ENCODE results near the gene TP53. TPM values are rescaled to one million over a fixed set of nuclear protein-coding genes. Genes with fewer than 3 reads are reported as not detected.
A peak's percentile ranks its signal among the peaks of the same experiment; 100 is the strongest.

The TP53 gene
- total and polyA plus RNA-seq, 9 of the 15 experiments (the other 6 are each of a cell fraction or from before 2014, with no cell fraction given) = 2.8 to 14.0 (median 7.1) TPM

- TF ChIP-seq YY1 (IDR thresholded peaks at IDR 0.05; ENCODE audit: borderline replicate concordance in 1 of 3, control insufficient read depth in 1 of 3, extremely low read depth in 1 of 3, insufficient read depth in 3 of 3, insufficient read length in 1 of 3, insufficient replicate concordance in 2 of 3, low read depth in 1 of 3, low read length in 2 of 3) (peak in 2 of 3 experiments; percentile 44 to 72), POLR2G (IDR thresholded peaks at IDR 0.05; ENCODE audit: low read depth, low read length) (peak; percentile 73), NFATC3 (IDR thresholded peaks at IDR 0.05) (0 out of 2 replicates have a peak, but pooled peaks have one; percentile 51), POLR2A (conservative IDR thresholded peaks at IDR 0.05) (peak; percentile 76), TCF7L2 (IDR thresholded peaks at IDR 0.05; ENCODE audit: low read depth, low read length) (0 out of 2 replicates have a peak, but pooled peaks have one; percentile 25), CHD2 (IDR thresholded peaks at IDR 0.05; ENCODE audit: low read depth, low read length) (peak; percentile 86), ZBTB11 (CRISPR knock-in tag; IDR thresholded peaks at IDR 0.05) (peak in 1 of 3 experiments; percentile 90; a peak in 2 of 6 replicates), GABPB1 (CRISPR knock-in tag; IDR thresholded peaks at IDR 0.05) (peak; percentile 60; the same call in 1 of the 2 replicates), RFX1 (IDR thresholded peaks at IDR 0.05) (peak; percentile 70), PHF21A (IDR thresholded peaks at IDR 0.05; ENCODE audit: borderline replicate concordance, low read depth) (no peak), KHSRP (IDR thresholded peaks at IDR 0.05) (0 out of 2 replicates have a peak, but pooled peaks have one; percentile 39), CHCHD3 (CRISPR knock-in tag; IDR thresholded peaks at IDR 0.05) (no peak), E2F8 (IDR thresholded peaks at IDR 0.05; ENCODE audit: low read depth, partially characterized antibody) (peak; percentile 29), CBX2 (IDR thresholded peaks at IDR 0.05; ENCODE audit: insufficient read depth, low read length, poor library complexity, severe bottlenecking) (no peak), E4F1 (CRISPR knock-in tag; IDR thresholded peaks at IDR 0.05; ENCODE audit: borderline replicate concordance) (no peak)
These were observed 868 bp upstream of the TP53 start, which contains the start of gene WRAP53 (continued) for GRCh38 chr17:7687908-7688807.
